HEK293 (cell line): ENCODE measurements around the gene MTHFD1L.

Source experiments
- CTCF ChIA-PET: fragments of 350-600 bp; formaldehyde crosslinking; extraction: SDS; loops from one replicate; lab custom pipeline; 2021; ENCODE audit warnings: antibody characterized with exemption; lab: Yijun Ruan, JAX
- POLR2A ChIA-PET: fragments of 300-600 bp; formaldehyde crosslinking; extraction: SDS; loops from one replicate; lab custom pipeline; 2020; ENCODE audit warnings: antibody characterized with exemption, inconsistent platforms; lab: Yijun Ruan, JAX
- H3K27ac ChIP-seq: fragments of 200-500 bp; sonication (Bioruptor generic); 2 replicates; pipeline ENCODE4 v1.5.1; 2014; ENCODE audit warnings: low read depth, low read length, control low read depth, inconsistent platforms; ENCODE audit errors: extremely low read depth
- H3K36me3 ChIP-seq, 2 experiments: fragments of 200-500 bp in 1 of 2; sonication (Bioruptor generic) in 1 of 2; 1 replicate in 1 of 2; 2 replicates in 1 of 2; pipeline ENCODE4 v1.5.1; 2014 to 2017; ENCODE audit warnings: inconsistent platforms in 2 of 2, low read length in 2 of 2; ENCODE audit not compliant: control insufficient read depth in 2 of 2, insufficient read depth in 1 of 2
- H3K4me1 ChIP-seq: fragments of 200-500 bp; sonication (Bioruptor generic); 2 replicates; pipeline ENCODE4 v1.5.1; 2014; ENCODE audit warnings: mild to moderate bottlenecking, low read length, inconsistent platforms; ENCODE audit not compliant: control insufficient read depth, insufficient read depth
- H3K4me3 ChIP-seq: 2 replicates; pipeline ENCODE4 v1.5.1; 2011; ENCODE audit warnings: low read depth, mild to moderate bottlenecking, control low read depth, low read length, moderate library complexity
- H3K9me3 ChIP-seq: fragments of 200-500 bp; sonication (Bioruptor generic); 2 replicates; pipeline ENCODE4 v1.5.1; 2014; ENCODE audit warnings: low read depth, low read length, inconsistent platforms; ENCODE audit not compliant: control insufficient read depth, insufficient read depth
- GLIS1 ChIP-seq: fragments of 450-650 bp; formaldehyde crosslinking; IDR thresholded peaks from 2 replicates; pipeline ENCODE4 v1.5.1; 2016; ENCODE audit warnings: missing biosample characterization, missing genetic modification characterization
- KLF7 ChIP-seq: fragments of 450-650 bp; formaldehyde crosslinking; IDR thresholded peaks from 2 replicates; pipeline ENCODE4 v1.5.1; 2016; ENCODE audit warnings: missing biosample characterization, missing genetic modification characterization, borderline replicate concordance
- SALL2 ChIP-seq: fragments of 450-650 bp; formaldehyde crosslinking; IDR thresholded peaks from 2 replicates; pipeline ENCODE4 v1.5.0; 2017; ENCODE audit warnings: missing biosample characterization, mild to moderate bottlenecking, missing genetic modification characterization, borderline replicate concordance
- YY1 ChIP-seq: fragments of 450-650 bp; formaldehyde crosslinking; IDR thresholded peaks from 2 replicates; pipeline ENCODE4 v1.5.1; 2018; ENCODE audit warnings: missing biosample characterization, missing genetic modification characterization
- ZBTB20 ChIP-seq: fragments of 450-650 bp; formaldehyde crosslinking; IDR thresholded peaks from 2 replicates; pipeline ENCODE4 v1.5.1; 2016; ENCODE audit warnings: missing biosample characterization, missing genetic modification characterization
- ZNF16 ChIP-seq: fragments of 450-650 bp; formaldehyde crosslinking; IDR thresholded peaks from 2 replicates; pipeline ENCODE4 v1.5.1; 2016; ENCODE audit warnings: low read depth, missing biosample characterization, missing genetic modification characterization
- ZNF175 ChIP-seq: fragments of 450-650 bp; formaldehyde crosslinking; IDR thresholded peaks from 2 replicates; pipeline ENCODE4 v1.5.1; 2016; ENCODE audit warnings: missing biosample characterization, missing genetic modification characterization
- ZNF202 ChIP-seq: fragments of 450-650 bp; formaldehyde crosslinking; IDR thresholded peaks from 2 replicates; pipeline ENCODE4 v1.5.1; 2016; ENCODE audit warnings: missing biosample characterization, missing genetic modification characterization, borderline replicate concordance
- ZNF324 ChIP-seq: fragments of 450-650 bp; formaldehyde crosslinking; IDR thresholded peaks from 2 replicates; pipeline ENCODE4 v1.5.1; 2016; ENCODE audit warnings: missing biosample characterization, missing genetic modification characterization
- ZNF341 ChIP-seq: fragments of 450-650 bp; formaldehyde crosslinking; IDR thresholded peaks from 2 replicates; pipeline ENCODE4; 2016; ENCODE audit warnings: low read depth, missing biosample characterization, missing genetic modification characterization
- ZNF426 ChIP-seq: fragments of 450-650 bp; formaldehyde crosslinking; IDR thresholded peaks from 2 replicates; pipeline ENCODE4 v1.5.1; 2017; ENCODE audit warnings: missing biosample characterization, missing genetic modification characterization, mild to moderate bottlenecking, inconsistent platforms, moderate library complexity
- ZNF558 ChIP-seq: fragments of 450-650 bp; formaldehyde crosslinking; IDR thresholded peaks from 2 replicates; pipeline ENCODE4 v1.5.1; 2016; ENCODE audit warnings: missing biosample characterization, missing genetic modification characterization
- ZNF626 ChIP-seq: fragments of 450-650 bp; sonication (Bioruptor Pico); formaldehyde crosslinking; IDR thresholded peaks from 2 replicates; pipeline ENCODE4 v1.5.1; 2018; ENCODE audit warnings: missing biosample characterization, missing genetic modification characterization, inconsistent platforms
- ZNF692 ChIP-seq: fragments of 450-650 bp; formaldehyde crosslinking; IDR thresholded peaks from 2 replicates; pipeline ENCODE4 v1.5.1; 2016; ENCODE audit warnings: missing biosample characterization, missing genetic modification characterization
- ZNF76 ChIP-seq: fragments of 450-650 bp; formaldehyde crosslinking; IDR thresholded peaks from 2 replicates; pipeline ENCODE4; 2016; ENCODE audit warnings: low read depth, missing biosample characterization, missing genetic modification characterization, borderline replicate concordance
- ZNF792 ChIP-seq: fragments of 450-650 bp; formaldehyde crosslinking; IDR thresholded peaks from 2 replicates; pipeline ENCODE4 v1.5.1; 2016; ENCODE audit warnings: missing biosample characterization, missing genetic modification characterization
- ZSCAN16 ChIP-seq: fragments of 450-650 bp; formaldehyde crosslinking; IDR thresholded peaks from 2 replicates; pipeline ENCODE4 v1.5.1; 2016; ENCODE audit warnings: missing biosample characterization, missing genetic modification characterization
- TF ChIP-seq, protein P1 (sequence below): fragments of 450-650 bp; formaldehyde crosslinking; IDR thresholded peaks from 2 replicates; pipeline ENCODE4 v1.5.1; 2017; ENCODE audit warnings: missing biosample characterization, missing genetic modification characterization
- TF ChIP-seq, protein P2 (sequence below): fragments of 450-650 bp; formaldehyde crosslinking; IDR thresholded peaks from 2 replicates; pipeline ENCODE4 v1.5.1; 2016; ENCODE audit warnings: missing biosample characterization, missing genetic modification characterization
- TF ChIP-seq, protein P3 (sequence below): fragments of 450-650 bp; formaldehyde crosslinking; IDR thresholded peaks from 2 replicates; pipeline ENCODE4 v1.5.1; 2016; ENCODE audit warnings: missing biosample characterization, missing genetic modification characterization

MTHFD1L gene

GRCh38 chr6:151021896-151022295 lies 156.4 kb downstream of the MTHFD1L start:
- Histone ChIP-seq H3K9me3 (no peaks in the 10 kb centered on the region), H3K27ac (no peak overlapping the region), H3K4me1 (no peaks in the 10 kb centered on the region), H3K4me3 (no peak overlapping the region), H3K36me3 (peaks cover 0 to 8% of the 10 kb centered on the region in 2 experiments; a peak in 2 of 3 replicates)
- CTCF ChIA-PET = interaction anchor here (6.1 to 24.7 kb wide), 2 partner anchors 8 to 307 kb away, joined by 52 to 512 read pairs; no protein-coding TSS in a partner anchor
- POLR2A ChIA-PET = no interaction called here
- TF ChIP-seq ZNF16 = no peak
- TF ChIP-seq SALL2 = no peak
- no peak for TF ChIP-seq ZNF76
- TF ChIP-seq ZNF692 = no peak
- TF ChIP-seq, protein P1, sequence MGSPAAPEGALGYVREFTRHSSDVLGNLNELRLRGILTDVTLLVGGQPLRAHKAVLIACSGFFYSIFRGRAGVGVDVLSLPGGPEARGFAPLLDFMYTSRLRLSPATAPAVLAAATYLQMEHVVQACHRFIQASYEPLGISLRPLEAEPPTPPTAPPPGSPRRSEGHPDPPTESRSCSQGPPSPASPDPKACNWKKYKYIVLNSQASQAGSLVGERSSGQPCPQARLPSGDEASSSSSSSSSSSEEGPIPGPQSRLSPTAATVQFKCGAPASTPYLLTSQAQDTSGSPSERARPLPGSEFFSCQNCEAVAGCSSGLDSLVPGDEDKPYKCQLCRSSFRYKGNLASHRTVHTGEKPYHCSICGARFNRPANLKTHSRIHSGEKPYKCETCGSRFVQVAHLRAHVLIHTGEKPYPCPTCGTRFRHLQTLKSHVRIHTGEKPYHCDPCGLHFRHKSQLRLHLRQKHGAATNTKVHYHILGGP (tag by site-specific recombination) = no peak
- no peak for TF ChIP-seq ZNF324 (tag by site-specific recombination)

- H3K36me3 ChIP-seq = peaks cover 0 to 5% of the 10 kb centered on the region in 2 experiments; a peak in 2 of 3 replicates
- H3K4me3 ChIP-seq = no peak overlapping the region
- H3K27ac ChIP-seq = no peak overlapping the region
- ChIA-PET CTCF (interaction anchor here (6.1 to 24.7 kb wide), 2 partner anchors 9 to 307 kb away, joined by 52 to 512 read pairs; no protein-coding TSS in a partner anchor), POLR2A (no interaction called here)
- no peaks in the 10 kb centered on the region for H3K4me1 ChIP-seq
- H3K9me3 ChIP-seq = no peaks in the 10 kb centered on the region
- TF ChIP-seq ZNF175 (no peak), YY1 (tag by site-specific recombination) (no peak), ZNF426 (tag by site-specific recombination) (no peak), ZNF202 (tag by site-specific recombination) (no peak), KLF7 (no peak), ZSCAN16 (no peak), ZBTB20 (tag by site-specific recombination) (no peak), ZNF626 (tag by site-specific recombination) (no peak), ZNF558 (tag by site-specific recombination) (no peak), GLIS1 (tag by site-specific recombination) (no peak), ZNF341 (tag by site-specific recombination) (no peak), ZNF792 (tag by site-specific recombination) (no peak)
- TF ChIP-seq, protein P2, sequence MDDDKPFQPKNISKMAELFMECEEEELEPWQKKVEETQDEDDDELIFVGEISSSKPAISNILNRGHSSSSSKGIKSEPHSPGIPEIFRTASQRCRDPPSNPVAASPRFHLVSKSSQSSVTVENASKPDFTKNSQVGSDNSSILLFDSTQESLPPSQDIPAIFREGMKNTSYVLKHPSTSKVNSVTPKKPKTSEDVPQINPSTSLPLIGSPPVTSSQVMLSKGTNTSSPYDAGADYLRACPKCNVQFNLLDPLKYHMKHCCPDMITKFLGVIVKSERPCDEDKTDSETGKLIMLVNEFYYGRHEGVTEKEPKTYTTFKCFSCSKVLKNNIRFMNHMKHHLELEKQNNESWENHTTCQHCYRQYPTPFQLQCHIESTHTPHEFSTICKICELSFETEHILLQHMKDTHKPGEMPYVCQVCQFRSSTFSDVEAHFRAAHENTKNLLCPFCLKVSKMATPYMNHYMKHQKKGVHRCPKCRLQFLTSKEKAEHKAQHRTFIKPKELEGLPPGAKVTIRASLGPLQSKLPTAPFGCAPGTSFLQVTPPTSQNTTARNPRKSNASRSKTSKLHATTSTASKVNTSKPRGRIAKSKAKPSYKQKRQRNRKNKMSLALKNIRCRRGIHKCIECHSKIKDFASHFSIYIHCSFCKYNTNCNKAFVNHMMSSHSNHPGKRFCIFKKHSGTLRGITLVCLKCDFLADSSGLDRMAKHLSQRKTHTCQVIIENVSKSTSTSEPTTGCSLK (tag by site-specific recombination) = no peak
- TF ChIP-seq, protein P3, sequence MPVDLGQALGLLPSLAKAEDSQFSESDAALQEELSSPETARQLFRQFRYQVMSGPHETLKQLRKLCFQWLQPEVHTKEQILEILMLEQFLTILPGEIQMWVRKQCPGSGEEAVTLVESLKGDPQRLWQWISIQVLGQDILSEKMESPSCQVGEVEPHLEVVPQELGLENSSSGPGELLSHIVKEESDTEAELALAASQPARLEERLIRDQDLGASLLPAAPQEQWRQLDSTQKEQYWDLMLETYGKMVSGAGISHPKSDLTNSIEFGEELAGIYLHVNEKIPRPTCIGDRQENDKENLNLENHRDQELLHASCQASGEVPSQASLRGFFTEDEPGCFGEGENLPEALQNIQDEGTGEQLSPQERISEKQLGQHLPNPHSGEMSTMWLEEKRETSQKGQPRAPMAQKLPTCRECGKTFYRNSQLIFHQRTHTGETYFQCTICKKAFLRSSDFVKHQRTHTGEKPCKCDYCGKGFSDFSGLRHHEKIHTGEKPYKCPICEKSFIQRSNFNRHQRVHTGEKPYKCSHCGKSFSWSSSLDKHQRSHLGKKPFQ (tag by site-specific recombination) = no peak
Measured at GRCh38 chr6:151022492-151022891, 157.0 kb downstream of the MTHFD1L start.
